Upper lobe of left lung (tissue), 6 donors: ENCODE measurements around the gene SMARCD3. TPM values are rescaled to one million over a fixed set of nuclear protein-coding genes. Genes with fewer than 3 reads are reported as not detected.

Source experiments
- ATAC-seq, 2 donors: fragments of 200-7000 bp; cut with Tn5 transposase; one replicate each; pipeline ENCODE4 v1.9.1; 2022; ENCODE audit warnings: mild to moderate bottlenecking in 2 of 2, moderate library complexity in 2 of 2; ENCODE audit not compliant: low FRiP score in 2 of 2
- DNase-seq, 2 donors: peaks; one replicate each; pipeline ENCODE4 v3.0.0-alpha.2; 2019 to 2020
- H3K27ac ChIP-seq, 4 donors: fragments of 200-600 bp; sonication (generic); one replicate each; pipeline ENCODE4 v1.5.1; 2016 to 2019
- H3K27me3 ChIP-seq, 4 donors: fragments of 200-600 bp; sonication (generic); one replicate each; pipeline ENCODE4 v1.5.1; 2017 to 2019
- H3K36me3 ChIP-seq, 4 donors: fragments of 200-600 bp; sonication (generic); one replicate each; pipeline ENCODE4 v1.5.1; 2016 to 2019
- H3K4me1 ChIP-seq, 4 donors: fragments of 200-600 bp; sonication (generic); one replicate each; pipeline ENCODE4 v1.5.1; 2018 to 2019
- H3K4me3 ChIP-seq, 4 donors: fragments of 200-600 bp; sonication (generic); one replicate each; pipeline ENCODE4 v1.5.1; 2017 to 2019; ENCODE audit warnings: mild to moderate bottlenecking in 2 of 4, moderate library complexity in 1 of 4
- H3K9me3 ChIP-seq, 4 donors: fragments of 200-600 bp; sonication (generic); one replicate each; pipeline ENCODE4 v1.5.1; 2018 to 2019
- EP300 ChIP-seq, 4 donors: sonication (generic); formaldehyde crosslinking; IDR thresholded peaks; one replicate each; pipeline ENCODE4 v1.5.1; 2017; ENCODE audit warnings: antibody characterized with exemption in 4 of 4, control low read depth in 2 of 4
- POLR2A ChIP-seq, 4 donors: fragments of 450-650 bp; IDR thresholded peaks; one replicate each; pipeline ENCODE4 v1.5.1; 2016 to 2017; ENCODE audit warnings: antibody characterized with exemption in 4 of 4, mild to moderate bottlenecking in 2 of 4
- POLR2AphosphoS5 ChIP-seq, 2 donors: sonication (generic); formaldehyde crosslinking; IDR thresholded peaks; one replicate each; pipeline ENCODE4 v1.5.1; 2017; ENCODE audit warnings: antibody characterized with exemption in 2 of 2
- WGBS, 2 donors: methylation state at CpG; one replicate each; pipeline ENCODE4 v1.1.5; 2017 to 2018; 5-methylcytosine and 5-hydroxymethylcytosine counted together
- total RNA-seq, 6 donors: library from RNA; depleted of rRNA in 4 of 6; stranded (reverse); fragments of >200 nt in 4 of 6; gene quantifications; one replicate each; pipeline versions ENCODE4 v1.1.0 to v1.2.1, GENCODE V29; 2016 to 2021
- TF ChIP-seq, protein P1 (sequence below), 6 experiments: fragments of 450-650 bp in 4 of 6; fragments of 200-600 bp in 2 of 6; sonication (generic) in 2 of 6; IDR thresholded peaks; one replicate each; pipeline ENCODE4 v1.5.1; 2016 to 2019; ENCODE audit warnings: antibody characterized with exemption in 6 of 6
- donor health status: DM: no; HTN: no; CAD: no; lungs with moderate emphysema.
- donor health status: DM: no; HTN: yes; CAD: no; lungs with severe emphysema.

SMARCD3 gene
- total RNA-seq, 6 donors from 2014 or later: 32.8 to 63.9 (median 40.8) TPM

DNA sequence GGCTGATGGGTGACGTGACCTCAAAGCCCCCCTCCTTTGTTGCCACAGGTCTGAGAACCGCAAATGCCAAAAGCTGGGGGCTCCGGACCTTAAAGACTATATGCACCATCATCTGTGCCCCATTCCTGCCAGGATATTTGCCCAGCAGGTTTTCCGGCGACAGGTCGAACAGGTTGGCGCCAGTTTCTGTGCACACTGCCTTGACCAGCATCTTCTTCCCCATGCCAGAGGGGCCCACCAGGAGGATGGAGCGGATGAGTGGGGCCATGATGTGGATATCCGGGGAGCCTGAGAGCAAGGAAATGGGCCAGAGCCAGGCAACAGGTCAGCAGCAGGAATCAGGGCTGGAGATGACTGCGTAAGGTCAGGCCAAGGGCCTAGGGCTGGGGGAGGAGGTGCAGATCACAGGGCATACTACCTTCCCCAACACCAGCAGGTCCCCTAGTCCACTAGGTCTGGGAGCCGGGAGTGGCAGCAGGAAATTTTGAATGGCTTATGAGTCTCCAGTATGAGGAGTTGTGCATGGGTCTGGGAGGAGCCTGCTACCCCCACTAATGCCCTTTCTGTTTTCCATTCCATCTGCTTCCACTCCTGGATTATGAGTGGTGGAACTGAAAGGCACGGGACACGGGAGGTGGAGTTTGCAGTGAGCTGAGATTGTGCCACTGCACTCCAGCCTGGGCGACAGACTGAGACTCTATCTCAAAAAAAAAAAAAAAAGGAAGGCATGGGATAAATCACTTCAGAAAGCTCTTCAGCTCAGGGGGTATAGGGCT, 55.1 kb downstream of the SMARCD3 start:
- WGBS, 2 donors: 92% methylated on average over 10 to 14 of the region's 14 CpGs
- no peaks in the 10 kb centered on the region for H3K4me1 ChIP-seq
- H3K36me3 ChIP-seq: no peaks in the 10 kb centered on the region
- H3K9me3 ChIP-seq: no peaks in the 10 kb centered on the region
- DNase-seq: no peak
- no peaks in the 10 kb centered on the region for H3K27me3 ChIP-seq
- TF ChIP-seq POLR2A (IDR thresholded peaks at IDR 0.05) (no peak), EP300 (IDR thresholded peaks at IDR 0.05) (no peak), POLR2AphosphoS5 (IDR thresholded peaks at IDR 0.05) (no peak)
- H3K4me3 ChIP-seq: no peak overlapping the region
- ATAC-seq: no peak
- H3K27ac ChIP-seq: no peak overlapping the region

DNA sequence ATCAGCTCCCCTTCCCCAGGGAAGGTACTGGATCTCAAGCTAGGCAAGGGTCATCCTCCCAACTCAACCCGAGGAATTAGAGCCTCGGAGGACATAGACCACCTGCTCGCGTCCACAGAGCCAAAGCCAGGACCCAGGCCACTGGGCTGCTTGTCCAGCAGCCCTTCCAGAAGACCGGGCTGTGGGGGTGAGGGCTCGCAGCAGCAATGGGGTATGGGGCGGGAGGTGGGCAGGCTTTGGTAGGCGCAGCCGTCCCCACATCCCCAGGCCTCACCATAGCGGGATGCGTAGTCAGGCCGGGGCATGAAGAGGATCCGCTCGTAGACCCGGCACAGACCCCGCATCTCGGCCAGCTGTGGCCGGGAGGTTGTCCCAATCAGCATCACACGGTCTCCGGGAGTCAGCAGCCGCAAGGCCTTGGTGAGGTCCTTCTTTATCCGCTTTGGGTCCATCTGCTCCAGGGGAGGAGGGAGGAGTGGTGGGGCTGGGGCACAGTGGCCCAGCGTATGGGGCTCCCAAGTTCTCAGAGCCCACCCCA, 56.4 kb downstream of the SMARCD3 start:
- Histone ChIP-seq H3K27me3 (no peaks in the 10 kb centered on the region), H3K36me3 (no peaks in the 10 kb centered on the region), H3K27ac (no peak overlapping the region), H3K4me1 (no peaks in the 10 kb centered on the region), H3K4me3 (no peak overlapping the region), H3K9me3 (no peaks in the 10 kb centered on the region)
- DNase-seq: no peak
- no peak for ATAC-seq
- WGBS, 2 donors: 94 to 100% methylated on average over 4 to 22 of the region's 23 CpGs
- TF ChIP-seq EP300 (IDR thresholded peaks at IDR 0.05) (no peak), POLR2A (IDR thresholded peaks at IDR 0.05) (no peak), POLR2AphosphoS5 (IDR thresholded peaks at IDR 0.05) (no peak)
- TF ChIP-seq, protein P1, sequence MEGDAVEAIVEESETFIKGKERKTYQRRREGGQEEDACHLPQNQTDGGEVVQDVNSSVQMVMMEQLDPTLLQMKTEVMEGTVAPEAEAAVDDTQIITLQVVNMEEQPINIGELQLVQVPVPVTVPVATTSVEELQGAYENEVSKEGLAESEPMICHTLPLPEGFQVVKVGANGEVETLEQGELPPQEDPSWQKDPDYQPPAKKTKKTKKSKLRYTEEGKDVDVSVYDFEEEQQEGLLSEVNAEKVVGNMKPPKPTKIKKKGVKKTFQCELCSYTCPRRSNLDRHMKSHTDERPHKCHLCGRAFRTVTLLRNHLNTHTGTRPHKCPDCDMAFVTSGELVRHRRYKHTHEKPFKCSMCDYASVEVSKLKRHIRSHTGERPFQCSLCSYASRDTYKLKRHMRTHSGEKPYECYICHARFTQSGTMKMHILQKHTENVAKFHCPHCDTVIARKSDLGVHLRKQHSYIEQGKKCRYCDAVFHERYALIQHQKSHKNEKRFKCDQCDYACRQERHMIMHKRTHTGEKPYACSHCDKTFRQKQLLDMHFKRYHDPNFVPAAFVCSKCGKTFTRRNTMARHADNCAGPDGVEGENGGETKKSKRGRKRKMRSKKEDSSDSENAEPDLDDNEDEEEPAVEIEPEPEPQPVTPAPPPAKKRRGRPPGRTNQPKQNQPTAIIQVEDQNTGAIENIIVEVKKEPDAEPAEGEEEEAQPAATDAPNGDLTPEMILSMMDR (IDR thresholded peaks at IDR 0.05): no peak

DNA sequence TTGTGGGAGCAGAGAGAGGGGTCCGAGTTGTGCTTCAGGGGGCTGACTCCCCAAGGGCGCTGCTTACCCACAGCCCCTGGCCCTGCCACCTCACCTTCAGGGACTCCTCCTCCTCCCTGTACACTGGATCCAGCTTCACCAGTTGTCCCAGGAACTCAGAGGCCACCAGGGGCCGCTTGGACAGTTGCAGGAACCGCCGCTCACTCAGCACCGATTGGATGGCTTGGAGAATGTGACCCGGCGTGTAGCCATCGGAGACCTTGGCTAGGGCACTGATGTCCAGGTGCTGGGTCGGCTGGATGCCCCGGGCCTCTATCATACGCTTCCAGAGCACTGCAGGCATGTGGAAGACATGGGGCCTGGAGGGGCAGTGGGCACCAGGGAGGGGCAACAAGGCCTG, 57.0 kb downstream of the SMARCD3 start:
- no peaks in the 10 kb centered on the region for H3K27me3 ChIP-seq
- ATAC-seq (no peak), DNase-seq (no peak)
- WGBS, 2 donors: 72 to 79% methylated on average over 4 to 12 of the region's 12 CpGs
- H3K36me3 ChIP-seq: no peaks in the 10 kb centered on the region
- TF ChIP-seq EP300 (IDR thresholded peaks at IDR 0.05): no peak
- TF ChIP-seq, protein P1 (IDR thresholded peaks at IDR 0.05): no peak
- TF ChIP-seq POLR2AphosphoS5 (IDR thresholded peaks at IDR 0.05): no peak
- no peak for TF ChIP-seq POLR2A (IDR thresholded peaks at IDR 0.05)
- H3K9me3 ChIP-seq: no peaks in the 10 kb centered on the region
- H3K27ac ChIP-seq: no peak overlapping the region
- no peak overlapping the region for H3K4me3 ChIP-seq
- H3K4me1 ChIP-seq: no peaks in the 10 kb centered on the region

DNA sequence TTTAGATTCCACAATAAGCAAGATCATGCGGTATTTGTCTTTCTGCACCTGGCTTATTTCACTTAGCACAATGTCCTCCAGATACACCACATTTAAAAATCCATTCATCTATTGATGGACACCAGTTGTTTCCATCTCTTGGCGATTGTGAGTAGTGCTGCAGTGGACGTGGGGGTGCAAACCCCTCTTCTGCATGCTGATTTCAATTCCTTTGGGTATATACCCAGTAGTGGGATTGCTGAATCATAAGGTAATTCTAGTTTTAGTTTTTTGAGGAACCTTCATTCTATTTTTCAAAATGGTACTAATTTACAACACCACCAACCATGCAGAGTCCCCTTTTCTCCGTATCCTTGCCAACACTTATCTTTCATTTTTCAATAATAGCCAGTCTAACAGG, 59.5 kb downstream of the SMARCD3 start:
- no peaks in the 10 kb centered on the region for H3K4me1 ChIP-seq
- no peak overlapping the region for H3K27ac ChIP-seq
- no peaks in the 10 kb centered on the region for H3K27me3 ChIP-seq
- DNase-seq (no peak), ATAC-seq (no peak)
- WGBS, 2 donors: 71 to 76% methylated on average over 4 of the region's 4 CpGs
- H3K9me3 ChIP-seq: no peaks in the 10 kb centered on the region
- no peak for TF ChIP-seq EP300 (IDR thresholded peaks at IDR 0.05)
- TF ChIP-seq, protein P1 (IDR thresholded peaks at IDR 0.05): no peak
- TF ChIP-seq POLR2AphosphoS5 (IDR thresholded peaks at IDR 0.05): no peak
- TF ChIP-seq POLR2A (IDR thresholded peaks at IDR 0.05): no peak
- H3K4me3 ChIP-seq: no peak overlapping the region
- H3K36me3 ChIP-seq: no peaks in the 10 kb centered on the region

Other genes with a start within 250 kb of the SMARCD3 start
- 1 to 10 TPM in 3 of 6 donors, under 1 TPM in 3; 0.46 to 5.2 (median 1.0) TPM for gene ATG9B, start 224.2 kb downstream of the SMARCD3 start, total RNA-seq
- 10 to 100 TPM; 38.3 to 58.7 (median 42.5) TPM for gene ABCB8, start 220.2 kb downstream of the SMARCD3 start, total RNA-seq
- 10 to 100 TPM in 2 of 6 donors, 1 to 10 TPM in 4; 2.1 to 37.7 (median 4.0) TPM for gene ASIC3, start 200.2 kb downstream of the SMARCD3 start, total RNA-seq
- 10 to 100 TPM in 3 of 6 donors, 1 to 10 TPM in 3; 2.1 to 14.4 (median 10.1) TPM for gene CDK5, start 190.8 kb downstream of the SMARCD3 start, total RNA-seq
- 100 to 1,000 TPM in 5 of 6 donors, 10 to 100 TPM in 1; 88.4 to 312 (median 188) TPM for gene SLC4A2, start 189.1 kb downstream of the SMARCD3 start, total RNA-seq
- gene FASTK, start 167.9 kb downstream of the SMARCD3 start, total RNA-seq: 100 to 1,000 TPM in 1 of 6 donors, 10 to 100 TPM in 5; 54.3 to 136 (median 78.0) TPM
- gene TMUB1, start 165.2 kb downstream of the SMARCD3 start, total RNA-seq: 10 to 100 TPM; 35.3 to 72.9 (median 51.6) TPM
- 100 to 1,000 TPM; 122 to 350 (median 182) TPM for gene AGAP3, start 162.2 kb downstream of the SMARCD3 start, total RNA-seq
- gene GBX1, start 81.0 kb downstream of the SMARCD3 start, total RNA-seq: not detected
- not detected for gene ASB10, start 61.4 kb downstream of the SMARCD3 start, total RNA-seq
- not detected for gene H2BK1, start 38.2 kb downstream of the SMARCD3 start, total RNA-seq
- gene ABCF2, start 21.5 kb downstream of the SMARCD3 start, total RNA-seq: 10 to 100 TPM; 19.8 to 48.2 (median 28.6) TPM
- 10 to 100 TPM; 34.4 to 69.1 (median 47.4) TPM for gene CHPF2, start 16.2 kb downstream of the SMARCD3 start, total RNA-seq
- gene NUB1, start 93.1 kb upstream of the SMARCD3 start, total RNA-seq: 10 to 100 TPM; 37.0 to 80.0 (median 50.0) TPM
- 10 to 100 TPM in 1 of 6 donors, 1 to 10 TPM in 5; 1.1 to 17.4 (median 3.9) TPM for gene WDR86, start 161.3 kb upstream of the SMARCD3 start, total RNA-seq
- under 1 TPM in 2 of 6 donors, not detected in 4; 0.43 to 0.61 TPM for gene CRYGN, start 191.4 kb upstream of the SMARCD3 start, total RNA-seq